Kidney (tissue), 14 donors: ENCODE data around the gene GNG13. TPM values are rescaled to one million over a fixed set of nuclear protein-coding genes. Genes with fewer than 3 reads are reported as not detected.

Source experiments
- DNase-seq, 5 donors: peaks; one replicate each; pipeline ENCODE4 v3.0.0-alpha.2; 2013 to 2020
- FAIRE-seq: peaks from 2 replicates; lab custom pipeline; 2012; peaks lifted over from hg19 to GRCh38; lab: Jason Lieb, UNC
- H3K27ac ChIP-seq, 2 donors: one replicate each; pipeline ENCODE4 v1.7.0; 2013; ENCODE audit warnings: low read depth in 2 of 2, low read length in 2 of 2, inconsistent platforms in 1 of 2
- H3K27me3 ChIP-seq: one replicate; pipeline ENCODE4 v1.7.1; 2013; ENCODE audit warnings: low read length, inconsistent platforms; ENCODE audit not compliant: control insufficient read depth, insufficient read depth
- H3K36me3 ChIP-seq, 3 donors: one replicate each; pipeline versions ENCODE4 v1.7.0 to v1.7.1; 2013; ENCODE audit warnings: low read length in 3 of 3, control low read depth in 1 of 3, inconsistent platforms in 1 of 3; ENCODE audit not compliant: insufficient read depth in 3 of 3, control insufficient read depth in 2 of 3
- H3K4me1 ChIP-seq, 3 donors: one replicate each; pipeline versions ENCODE4 v1.7.0 to v1.7.1; 2013; ENCODE audit warnings: low read length in 3 of 3, inconsistent platforms in 1 of 3, low read depth in 1 of 3; ENCODE audit not compliant: control insufficient read depth in 2 of 3, insufficient read depth in 2 of 3
- H3K4me3 ChIP-seq, 3 donors: one replicate each; pipeline versions ENCODE4 v1.7.0 to v1.8.1; 2013; ENCODE audit warnings: low read length in 3 of 3, control low read depth in 1 of 3, inconsistent platforms in 1 of 3
- H3K9ac ChIP-seq, 3 donors: one replicate each; pipeline versions ENCODE4 v1.7.0 to v1.7.1; 2013; ENCODE audit warnings: low read length in 3 of 3, control low read depth in 1 of 3, inconsistent platforms in 1 of 3
- H3K9me3 ChIP-seq, 3 donors: one replicate each; pipeline versions ENCODE4 v1.7.0 to v1.7.1; 2013; ENCODE audit warnings: low read length in 3 of 3, control low read depth in 1 of 3, inconsistent platforms in 1 of 3; ENCODE audit not compliant: control insufficient read depth in 2 of 3, insufficient read depth in 1 of 3
- intact Hi-C: fragments of 100-400 bp; cut with DNase I; formaldehyde crosslinking; loops from one replicate; pipeline ENCODE4 v1.11.1; 2022
- polyA plus RNA-seq: library from polyadenylated mRNA; stranded (reverse); fragments of 350-450 nt; fragmentation: Illumina TruSeq; extraction: RNeasy Lipid Tissue Mini Kit (QIAGEN cat#74804); gene quantifications from one replicate; pipeline ENCODE4 v1.2.3, GENCODE V29; 2014; ENCODE audit warnings: low read depth, low replicate concordance; ENCODE audit not compliant: insufficient read depth
- total RNA-seq: library from RNA; stranded (reverse); fragmentation: NEBNext Ultra II Directional; extraction: Animal tissue kit (Norgen Biotek cat#: 25700); gene quantifications from one replicate; pipeline ENCODE4 v1.2.1, GENCODE V29; 2021
- TF ChIP-seq, protein P1 (sequence below): IDR thresholded peaks from 3 replicates; pipeline ENCODE4 v1.5.1; 2012; ENCODE audit warnings: mild to moderate bottlenecking, moderate library complexity, borderline replicate concordance; ENCODE audit not compliant: insufficient read depth; ENCODE audit errors: extremely low read depth
- donor health status: control.
- donor health status: control.
- donor health status: control.
- donor health status: control.
- donor health status: control.
- donor health status: DM: yes; HTN: yes; CAD: no.
- donor health status: Normal renal cell carcinoma (clear cell type).

The GNG13 gene
- total and polyA plus RNA-seq, 2 donors from 2014 or later: not detected

DNA sequence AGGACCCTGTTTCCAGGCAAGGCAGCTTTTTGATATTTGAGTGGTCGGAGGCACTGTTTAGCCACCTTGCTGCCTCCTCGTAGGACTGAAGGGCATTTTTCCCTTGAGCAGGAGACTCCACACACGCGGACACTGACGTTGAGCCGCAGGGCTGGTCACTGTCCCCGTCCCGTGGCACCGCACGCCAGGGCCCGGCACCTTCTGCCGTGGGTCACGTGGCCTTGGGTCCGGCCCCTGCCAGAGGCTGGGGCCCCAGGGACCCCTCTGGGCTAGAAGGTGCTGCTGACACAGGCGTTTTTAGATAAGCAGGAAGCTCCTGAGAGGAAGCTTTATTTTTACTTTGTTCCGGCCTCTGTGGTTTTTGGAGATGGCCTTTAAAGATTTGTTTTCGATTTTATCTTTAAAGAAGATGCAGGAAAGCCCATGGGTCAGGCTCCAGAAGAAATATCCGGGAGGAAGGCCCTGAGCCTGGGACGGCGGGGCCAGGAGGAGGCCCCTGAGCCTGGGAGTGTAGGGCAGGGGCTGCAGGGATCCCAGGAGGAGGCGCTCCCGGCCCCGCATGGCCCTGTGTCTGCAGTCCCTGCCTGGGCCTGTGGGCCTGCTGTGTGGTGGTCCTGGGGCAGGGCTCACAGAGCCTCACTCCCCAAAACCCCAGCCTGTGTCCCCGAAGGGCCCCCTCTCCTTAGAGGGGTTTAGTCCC lies 30.5 kb upstream of the GNG13 start:
- Histone ChIP-seq H3K4me1 (no peaks in the 10 kb centered on the region), H3K9me3 (peaks cover 0 to 7% (median under 1%) of the 10 kb centered on the region in 3 donors), H3K9ac (no peak overlapping the region), H3K27ac (no peak overlapping the region), H3K4me3 (no peak overlapping the region), H3K36me3 (no peaks in the 10 kb centered on the region), H3K27me3 (no peaks in the 10 kb centered on the region)
- FAIRE-seq (no peak), DNase-seq (no peak)
- TF ChIP-seq, protein P1, sequence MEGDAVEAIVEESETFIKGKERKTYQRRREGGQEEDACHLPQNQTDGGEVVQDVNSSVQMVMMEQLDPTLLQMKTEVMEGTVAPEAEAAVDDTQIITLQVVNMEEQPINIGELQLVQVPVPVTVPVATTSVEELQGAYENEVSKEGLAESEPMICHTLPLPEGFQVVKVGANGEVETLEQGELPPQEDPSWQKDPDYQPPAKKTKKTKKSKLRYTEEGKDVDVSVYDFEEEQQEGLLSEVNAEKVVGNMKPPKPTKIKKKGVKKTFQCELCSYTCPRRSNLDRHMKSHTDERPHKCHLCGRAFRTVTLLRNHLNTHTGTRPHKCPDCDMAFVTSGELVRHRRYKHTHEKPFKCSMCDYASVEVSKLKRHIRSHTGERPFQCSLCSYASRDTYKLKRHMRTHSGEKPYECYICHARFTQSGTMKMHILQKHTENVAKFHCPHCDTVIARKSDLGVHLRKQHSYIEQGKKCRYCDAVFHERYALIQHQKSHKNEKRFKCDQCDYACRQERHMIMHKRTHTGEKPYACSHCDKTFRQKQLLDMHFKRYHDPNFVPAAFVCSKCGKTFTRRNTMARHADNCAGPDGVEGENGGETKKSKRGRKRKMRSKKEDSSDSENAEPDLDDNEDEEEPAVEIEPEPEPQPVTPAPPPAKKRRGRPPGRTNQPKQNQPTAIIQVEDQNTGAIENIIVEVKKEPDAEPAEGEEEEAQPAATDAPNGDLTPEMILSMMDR: no peak
- intact Hi-C loops: no loop called here

DNA sequence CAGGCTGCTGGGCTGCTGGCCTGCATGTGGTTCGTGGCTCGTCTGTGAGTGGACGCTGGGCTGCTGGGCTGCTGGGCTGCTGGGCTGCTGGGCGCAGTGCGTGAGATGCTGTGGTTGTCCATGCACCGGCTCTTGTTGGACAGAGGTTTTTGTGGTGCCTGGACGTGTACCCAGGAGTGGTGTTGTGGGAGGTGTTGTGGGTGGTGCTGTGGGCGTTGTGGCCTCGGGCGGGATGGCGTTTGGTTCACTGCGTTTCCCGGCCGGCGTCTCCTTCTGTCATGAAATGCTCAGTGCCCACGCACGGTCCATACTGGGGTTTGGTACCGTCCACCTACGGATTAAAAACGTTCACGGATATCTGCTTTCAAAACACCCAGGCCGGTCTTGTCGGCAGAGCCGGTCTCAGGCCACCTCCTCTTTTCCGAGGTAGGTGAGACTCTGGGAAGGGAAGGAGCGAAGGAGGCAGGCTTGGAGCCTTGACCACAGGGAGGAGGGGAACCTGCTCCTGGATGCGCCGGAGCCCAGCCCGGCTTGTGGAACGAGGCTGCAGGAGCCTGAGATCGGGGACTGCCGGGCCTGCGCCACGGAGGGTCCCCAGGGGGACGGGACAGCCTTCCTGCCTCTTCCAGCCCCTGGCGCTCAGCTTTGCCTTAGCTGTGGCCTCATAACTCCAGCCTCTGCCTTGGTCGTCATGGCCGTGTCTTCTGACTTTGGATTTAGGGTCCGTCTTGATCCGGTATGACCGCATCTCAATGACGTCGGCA lies 29.8 kb upstream of the GNG13 start:
- intact Hi-C loops: no loop called here
- Histone ChIP-seq H3K9me3 (peaks cover 0 to 3% (median 0%) of the 10 kb centered on the region in 3 donors), H3K4me3 (no peak overlapping the region), H3K4me1 (no peaks in the 10 kb centered on the region), H3K27me3 (no peaks in the 10 kb centered on the region), H3K36me3 (no peaks in the 10 kb centered on the region), H3K27ac (no peak overlapping the region), H3K9ac (no peak overlapping the region)
- TF ChIP-seq, protein P1: no peak
- FAIRE-seq: no peak
- no peak for DNase-seq

DNA sequence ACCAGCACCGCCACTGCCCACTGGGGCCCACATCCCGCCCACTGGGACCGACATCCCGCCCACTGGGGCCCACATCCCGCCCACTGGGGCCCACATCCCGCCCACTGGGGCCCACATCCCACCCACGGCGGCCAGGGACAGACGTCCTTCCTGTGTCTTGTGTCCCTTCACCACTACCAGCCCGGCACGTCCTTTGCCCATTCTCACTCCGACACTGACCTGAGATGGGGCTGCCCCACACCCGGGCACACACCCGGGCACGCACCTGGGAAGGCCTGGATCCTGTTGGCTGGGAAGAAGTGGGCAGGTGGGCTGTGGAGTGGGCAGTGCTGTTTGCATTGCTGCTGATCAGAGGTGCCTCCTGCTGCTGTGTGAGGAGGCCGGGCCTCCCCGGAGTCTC lies 28.4 kb upstream of the GNG13 start:
- Histone ChIP-seq H3K36me3 (no peaks in the 10 kb centered on the region), H3K9me3 (peaks cover 0 to 3% (median 0%) of the 10 kb centered on the region in 3 donors), H3K4me1 (no peaks in the 10 kb centered on the region), H3K9ac (no peak overlapping the region), H3K27ac (no peak overlapping the region), H3K27me3 (no peaks in the 10 kb centered on the region), H3K4me3 (no peak overlapping the region)
- no peak for FAIRE-seq
- intact Hi-C loops: no loop called here
- DNase-seq: no peak
- TF ChIP-seq, protein P1: no peak
